GM12874 (cell line): ENCODE results near the gene CRYBG1.

ENCODE experiments used
- CTCF ChIP-seq: IDR thresholded peaks from 2 replicates; pipeline ENCODE4 v1.5.1; 2011; ENCODE audit warnings: low read depth, mild to moderate bottlenecking, control low read depth, low read length, moderate library complexity; ENCODE audit not compliant: insufficient read depth

The CRYBG1 gene

GRCh38 chr6:106466211-106466610, 105.7 kb downstream of the CRYBG1 start:
- TF ChIP-seq CTCF: no peak

- no peak for TF ChIP-seq CTCF
These were observed 108.4 kb downstream of the CRYBG1 start for GRCh38 chr6:106468935-106469334.

GRCh38 chr6:106469882-106470281, 109.4 kb downstream of the CRYBG1 start:
- TF ChIP-seq CTCF: no peak

GRCh38 chr6:106470316-106470715, 109.8 kb downstream of the CRYBG1 start:
- TF ChIP-seq CTCF: no peak

- TF ChIP-seq CTCF: no peak
These were observed 110.3 kb downstream of the CRYBG1 start for GRCh38 chr6:106470811-106471210.

GRCh38 chr6:106473812-106474211, 113.3 kb downstream of the CRYBG1 start:
- no peak for TF ChIP-seq CTCF

GRCh38 chr6:106474466-106474865, 113.9 kb downstream of the CRYBG1 start:
- TF ChIP-seq CTCF: no peak

GRCh38 chr6:106475284-106475683, 114.8 kb downstream of the CRYBG1 start:
- no peak for TF ChIP-seq CTCF
